Skeletal muscle cell (primary cell): ENCODE measurements around the gene DAAM1.

Experiments used
- DNase-seq: peaks from one replicate; pipeline ENCODE4 v3.0.0-alpha.2; 2010; ENCODE audit warnings: low read depth
- H3K4me3 ChIP-seq: 2 replicates; pipeline ENCODE4 v1.5.1; 2011; ENCODE audit warnings: low read depth, mild to moderate bottlenecking, control low read depth, low read length, moderate library complexity

The DAAM1 gene

DNA sequence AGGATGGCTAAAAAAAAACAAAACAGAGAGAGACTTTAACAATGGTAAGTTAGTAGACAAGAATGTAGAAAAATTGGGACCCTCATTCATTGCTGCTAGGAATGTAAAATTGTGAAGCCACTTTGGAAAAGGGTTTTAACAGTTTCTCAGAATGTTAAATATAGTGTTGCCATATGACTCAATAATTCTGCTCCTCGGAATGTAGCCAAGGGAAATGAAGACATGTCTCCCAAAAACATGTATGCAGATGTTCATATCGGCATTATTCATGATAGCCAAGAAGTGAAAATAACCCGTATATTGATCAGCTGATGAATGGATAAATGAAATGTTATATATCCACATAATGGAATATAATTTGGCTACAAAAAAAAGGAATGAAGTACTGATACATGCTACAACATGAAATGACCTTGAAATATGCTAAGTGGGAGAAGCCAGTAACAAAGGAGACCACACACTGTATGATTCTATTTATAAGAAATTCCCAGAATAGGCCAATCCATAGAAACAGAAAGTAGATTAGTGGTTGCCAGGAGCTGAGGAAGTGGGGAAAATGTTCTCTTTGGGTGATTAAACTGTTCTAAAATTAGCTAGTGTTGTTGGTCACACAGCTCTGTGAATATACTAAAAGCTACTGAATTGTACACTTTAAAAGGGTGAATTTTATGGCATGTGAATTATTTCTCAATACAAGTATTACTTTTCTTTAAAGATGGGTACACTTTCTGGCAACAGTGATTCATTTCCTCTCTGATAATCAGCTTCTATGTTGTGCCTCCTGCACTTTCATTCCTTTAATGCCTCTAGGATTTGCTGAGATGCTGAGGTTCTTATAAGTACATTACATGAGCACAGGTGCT lies 132.5 kb downstream of the DAAM1 start:
- H3K4me3 ChIP-seq: no peak overlapping the region
- DNase-seq: peak; percentile 63

DNA sequence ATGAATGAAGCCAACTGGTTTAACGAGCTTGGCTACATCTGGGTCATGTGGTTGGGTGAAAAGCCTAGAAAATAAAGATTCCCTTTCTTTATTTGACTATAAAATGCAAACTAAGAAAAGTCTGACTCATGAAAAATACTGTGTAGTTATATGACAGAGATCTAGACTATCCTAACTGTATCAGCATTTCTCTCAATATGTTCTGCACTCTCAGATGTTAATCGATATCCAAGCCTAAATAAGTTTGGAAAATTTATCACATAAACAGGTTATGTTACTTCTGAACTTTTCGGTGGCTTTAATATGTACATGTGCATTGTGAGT lies 133.1 kb downstream of the DAAM1 start:
- DNase-seq: no peak

DNA sequence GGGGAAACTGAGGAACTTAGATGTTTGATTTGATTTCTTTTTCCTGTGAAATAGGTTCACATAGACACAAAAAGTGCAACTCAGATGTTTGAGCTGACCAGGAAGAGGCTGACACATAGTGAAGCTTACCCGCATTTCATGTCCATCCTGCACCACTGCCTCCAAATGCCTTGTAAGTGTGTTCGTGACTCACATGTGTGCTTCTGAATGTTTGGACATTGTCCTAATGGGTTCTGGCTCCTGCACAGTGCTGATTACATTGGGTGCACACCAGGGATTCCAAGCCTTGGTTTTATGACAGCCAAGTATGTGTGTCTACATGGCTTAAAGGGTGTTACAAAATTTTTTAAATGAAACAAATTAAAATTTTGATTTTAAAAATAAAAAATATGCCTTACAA lies 137.4 kb downstream of the DAAM1 start:
- H3K4me3 ChIP-seq: no peak overlapping the region
- DNase-seq: peak; percentile 33

More for the DNA sequence above, 133.1 kb downstream of the DAAM1 start:
- H3K4me3 ChIP-seq: no peak overlapping the region

DNA sequence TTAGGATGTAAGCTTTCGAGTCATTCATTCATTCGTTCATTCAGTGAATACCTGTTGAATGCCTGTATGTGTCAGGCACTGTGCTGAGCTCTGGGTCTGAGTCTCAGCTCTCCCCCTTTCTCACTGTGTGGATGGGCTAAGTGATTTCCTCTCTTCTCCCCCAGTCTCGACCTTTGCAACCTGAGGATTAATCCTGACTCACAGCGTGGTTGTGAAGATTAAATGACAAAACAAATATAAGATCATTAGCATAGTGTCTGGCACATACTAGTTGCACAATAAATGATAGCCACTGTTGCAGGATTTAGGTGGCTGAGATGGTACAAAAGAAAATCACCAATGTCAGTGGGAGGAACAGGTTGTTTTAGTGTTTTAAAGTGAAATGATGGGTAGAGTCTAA lies 140.0 kb downstream of the DAAM1 start:
- no peak overlapping the region for H3K4me3 ChIP-seq
- no peak for DNase-seq

DNA sequence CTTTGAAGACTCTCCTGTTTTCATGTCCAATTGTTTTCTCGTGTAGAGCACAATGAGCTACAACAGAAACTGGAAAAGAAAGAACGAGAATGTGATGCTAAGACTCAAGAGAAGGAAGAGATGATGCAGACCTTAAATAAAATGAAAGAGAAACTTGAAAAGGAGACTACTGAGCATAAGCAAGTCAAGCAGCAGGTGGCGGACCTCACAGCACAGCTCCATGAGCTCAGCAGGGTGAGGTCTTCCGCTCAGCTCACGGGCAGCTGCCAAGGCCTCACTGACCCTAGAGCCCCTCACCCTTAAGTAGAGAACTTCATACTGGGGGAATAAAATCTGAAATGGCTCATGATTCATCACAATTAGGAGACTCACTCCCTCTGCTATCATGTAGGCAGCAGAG lies 142.0 kb downstream of the DAAM1 start:
- no peak overlapping the region for H3K4me3 ChIP-seq
- DNase-seq: no peak

DNA sequence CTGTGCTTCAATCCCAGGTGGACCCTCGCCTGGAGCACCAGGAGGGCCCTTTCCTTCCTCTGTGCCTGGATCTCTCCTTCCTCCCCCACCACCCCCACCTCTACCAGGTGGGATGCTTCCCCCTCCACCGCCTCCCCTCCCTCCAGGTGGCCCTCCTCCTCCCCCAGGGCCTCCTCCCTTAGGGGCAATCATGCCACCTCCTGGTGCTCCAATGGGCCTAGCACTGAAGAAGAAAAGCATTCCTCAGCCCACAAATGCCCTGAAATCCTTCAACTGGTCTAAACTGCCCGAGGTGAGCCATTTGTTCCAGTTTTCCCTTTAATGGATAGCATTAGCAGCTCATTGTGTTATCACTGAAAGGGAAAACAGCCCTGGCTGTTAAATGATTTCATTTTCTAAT lies 142.8 kb downstream of the DAAM1 start:
- no peak for DNase-seq
- no peak overlapping the region for H3K4me3 ChIP-seq

DNA sequence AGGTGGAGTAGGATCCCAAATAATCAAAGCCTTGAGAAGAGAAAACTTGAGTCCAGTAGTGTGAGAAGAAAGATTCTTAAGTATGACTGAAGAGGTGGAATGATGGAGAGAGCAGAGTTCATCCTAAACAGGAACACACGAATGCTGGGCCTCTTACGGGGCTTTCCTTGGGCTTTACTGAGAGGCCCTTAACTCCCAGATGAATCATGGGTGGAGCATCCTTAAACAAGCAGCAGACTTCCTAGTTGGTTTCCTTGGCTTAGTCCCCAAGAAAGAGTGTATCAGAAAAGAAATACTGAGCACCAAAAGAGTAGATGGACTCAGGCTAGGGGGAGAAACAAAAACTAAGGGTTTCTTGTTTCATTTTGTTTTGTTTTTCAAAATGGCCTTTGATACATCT lies 144.3 kb downstream of the DAAM1 start:
- DNase-seq: peak; percentile 90
- H3K4me3 ChIP-seq: no peak overlapping the region

DNA sequence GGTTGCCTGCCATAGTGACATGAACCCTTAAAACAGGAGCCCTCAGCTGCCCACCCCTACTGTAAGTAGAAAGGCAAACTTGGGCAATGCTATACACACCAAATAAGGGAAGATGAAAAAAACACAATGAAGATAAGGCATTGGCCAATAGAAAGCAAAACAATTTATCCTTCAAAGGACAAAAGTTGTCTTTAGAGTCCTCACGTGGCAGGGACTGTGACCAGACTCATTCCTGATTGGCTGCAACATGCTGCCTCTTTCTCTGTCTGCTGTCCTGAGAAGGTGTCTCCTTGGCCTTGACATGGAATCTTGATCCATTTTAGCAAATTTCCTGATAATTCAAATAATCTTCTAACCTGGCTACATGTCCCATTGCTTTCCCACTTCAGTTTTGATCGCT lies 144.8 kb downstream of the DAAM1 start:
- no peak for DNase-seq
- H3K4me3 ChIP-seq: no peak overlapping the region

DNA sequence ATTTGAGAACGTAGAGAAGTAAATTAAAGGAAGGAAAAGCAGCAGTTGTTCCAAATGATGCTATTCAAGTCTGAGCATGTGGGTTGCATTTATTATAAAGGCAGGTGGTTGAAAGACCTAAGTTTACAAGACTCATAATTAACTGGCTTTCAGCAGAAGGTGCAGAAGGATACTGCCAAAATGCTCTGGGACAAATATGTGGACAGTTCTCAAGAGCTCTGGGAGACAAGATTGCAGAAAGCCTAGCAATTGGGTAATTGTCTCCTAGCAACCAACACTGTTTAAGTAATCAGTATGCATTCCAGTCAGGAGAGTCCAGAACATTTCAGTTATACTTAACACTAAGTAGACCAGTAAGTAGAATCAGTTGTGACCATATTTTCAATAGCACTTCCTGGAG lies 145.2 kb downstream of the DAAM1 start:
- H3K4me3 ChIP-seq: no peak overlapping the region
- DNase-seq: peak; percentile 87

DNA sequence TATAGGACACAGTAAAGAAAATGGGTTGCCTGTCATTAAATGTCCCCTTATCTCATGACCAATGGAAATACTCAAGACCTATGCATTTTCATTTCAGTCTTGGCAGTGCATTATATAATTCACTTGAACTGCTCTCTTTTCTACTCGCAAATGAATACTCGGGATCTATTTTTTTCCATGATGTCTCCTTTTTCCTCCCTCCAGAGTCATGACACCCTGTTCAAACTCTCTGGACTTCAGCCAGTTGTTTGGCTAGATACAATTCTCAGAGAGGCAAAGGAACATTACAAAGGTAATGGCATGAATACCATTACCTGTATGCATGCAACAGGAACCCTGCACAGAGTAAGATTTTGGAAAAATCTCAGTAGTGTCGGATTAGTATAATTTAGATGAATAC lies 145.8 kb downstream of the DAAM1 start:
- no peak for DNase-seq
- H3K4me3 ChIP-seq: no peak overlapping the region

DNA sequence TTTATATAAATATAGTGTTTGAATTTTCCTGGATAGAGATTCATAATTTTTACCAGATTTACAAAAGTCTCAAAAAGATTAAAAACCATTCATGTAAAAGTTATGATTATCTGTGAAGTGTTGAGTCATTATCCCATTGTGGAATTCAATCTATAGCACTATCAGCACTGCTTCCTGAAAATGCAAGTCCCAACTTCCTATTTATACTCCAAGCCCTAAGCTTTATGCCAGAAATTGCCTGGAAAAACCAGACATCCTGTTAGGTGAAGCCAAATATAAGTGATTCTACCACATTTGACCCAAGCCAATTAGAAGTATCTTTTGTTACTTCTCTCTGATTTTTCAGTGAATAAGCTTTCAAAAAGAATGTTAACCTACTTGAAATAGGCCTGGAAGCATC lies 147.6 kb downstream of the DAAM1 start:
- DNase-seq: no peak
- no peak overlapping the region for H3K4me3 ChIP-seq

DNA sequence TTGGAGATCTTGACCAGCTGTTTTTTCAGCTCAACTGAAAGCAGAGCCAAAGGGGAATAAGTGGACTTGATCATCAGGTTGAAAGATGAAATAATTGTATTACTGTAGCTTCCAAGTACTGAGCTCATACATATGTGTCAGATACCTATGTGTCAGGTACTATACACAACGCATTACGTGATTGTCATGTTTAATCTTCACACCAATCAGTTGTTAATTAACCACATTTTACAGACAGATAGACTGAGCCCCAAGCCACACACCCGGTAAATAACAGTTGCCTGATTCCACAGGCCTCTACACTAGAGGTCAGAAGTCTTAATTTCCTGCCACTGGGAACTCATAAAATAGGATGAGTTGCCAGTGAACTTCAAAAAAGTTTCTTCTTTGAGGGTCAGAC lies 148.2 kb downstream of the DAAM1 start:
- DNase-seq: no peak
- H3K4me3 ChIP-seq: no peak overlapping the region

DNA sequence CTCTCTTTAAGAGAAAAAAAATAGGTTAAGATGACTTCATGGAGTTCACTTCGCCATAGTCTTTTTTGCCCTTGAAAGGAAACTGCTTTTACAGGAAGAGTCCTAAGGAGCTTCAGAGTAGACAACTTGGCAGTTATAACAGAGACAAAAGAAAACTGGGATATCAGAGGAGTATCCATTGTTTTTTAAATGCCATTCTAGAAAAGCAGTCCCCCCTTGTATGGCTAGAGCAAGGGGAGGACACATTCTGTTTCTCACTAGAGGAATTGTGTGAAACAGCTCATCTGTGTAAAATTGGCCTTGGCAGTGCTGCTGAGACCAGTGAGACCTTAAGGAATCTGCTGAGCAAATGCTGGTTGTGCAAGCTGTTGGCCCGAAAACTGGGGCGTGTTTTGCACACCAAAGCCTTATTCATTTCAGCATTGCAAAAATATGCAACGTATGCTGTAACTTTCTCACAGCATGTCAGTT lies 148.7 kb downstream of the DAAM1 start:
- H3K4me3 ChIP-seq: no peak overlapping the region
- peak; percentile 61 for DNase-seq

DNA sequence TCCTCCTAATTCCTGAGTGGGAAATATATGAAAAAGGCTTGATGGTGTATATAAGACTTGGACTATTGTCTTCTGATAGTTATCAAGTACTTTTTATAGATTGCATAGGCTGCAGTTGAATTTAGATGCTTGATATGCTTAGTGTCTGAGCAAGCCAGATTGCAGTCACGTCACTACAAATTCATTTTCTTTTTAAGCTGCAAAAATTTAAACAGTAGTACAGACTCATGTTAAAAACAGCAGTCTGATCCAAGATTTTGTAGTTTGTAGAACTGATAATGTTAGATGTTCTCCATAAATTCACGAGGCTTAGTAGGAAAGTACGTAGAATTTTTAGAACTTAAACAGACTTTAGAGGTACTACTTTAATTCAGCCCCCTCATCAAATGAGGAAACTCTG lies 150.3 kb downstream of the DAAM1 start:
- DNase-seq: no peak
- H3K4me3 ChIP-seq: no peak overlapping the region

DNA sequence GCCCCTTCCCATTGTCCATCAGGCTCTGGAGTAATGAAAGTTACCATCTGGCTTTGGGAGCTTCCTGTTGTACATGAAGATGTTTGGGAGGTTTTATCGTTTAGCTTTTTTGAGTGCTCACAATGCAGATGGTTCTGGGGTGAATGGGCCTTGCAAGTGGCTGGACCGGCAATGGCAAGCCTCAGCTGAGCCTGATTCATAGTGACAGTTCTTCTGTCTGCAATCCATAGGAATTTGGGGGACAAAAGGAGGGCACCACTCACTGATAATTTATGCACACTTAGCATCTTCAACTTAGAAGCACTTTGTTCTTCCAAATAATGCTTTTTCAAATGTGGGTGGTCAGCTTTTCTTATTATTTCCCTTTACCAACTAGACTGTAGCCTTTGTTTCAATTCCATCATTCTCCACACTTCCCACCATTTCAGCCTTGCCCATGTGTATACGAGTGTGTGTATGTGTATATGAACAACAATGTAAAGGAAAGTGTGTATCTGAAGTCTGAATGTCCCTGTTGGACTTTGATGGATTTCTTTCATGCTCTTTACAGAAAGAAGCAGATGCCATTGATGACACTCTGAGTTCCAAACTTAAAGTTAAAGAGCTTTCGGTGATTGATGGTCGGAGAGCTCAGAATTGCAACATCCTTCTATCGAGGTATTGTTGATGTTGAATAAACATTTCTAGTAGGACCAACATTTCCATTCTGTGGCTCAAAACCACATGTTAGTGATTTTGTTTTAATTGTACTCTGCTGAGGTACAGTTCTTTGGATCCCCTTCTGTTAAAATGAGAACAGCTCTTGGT lies 151.3 kb downstream of the DAAM1 start:
- no peak for DNase-seq
- no peak overlapping the region for H3K4me3 ChIP-seq

DNA sequence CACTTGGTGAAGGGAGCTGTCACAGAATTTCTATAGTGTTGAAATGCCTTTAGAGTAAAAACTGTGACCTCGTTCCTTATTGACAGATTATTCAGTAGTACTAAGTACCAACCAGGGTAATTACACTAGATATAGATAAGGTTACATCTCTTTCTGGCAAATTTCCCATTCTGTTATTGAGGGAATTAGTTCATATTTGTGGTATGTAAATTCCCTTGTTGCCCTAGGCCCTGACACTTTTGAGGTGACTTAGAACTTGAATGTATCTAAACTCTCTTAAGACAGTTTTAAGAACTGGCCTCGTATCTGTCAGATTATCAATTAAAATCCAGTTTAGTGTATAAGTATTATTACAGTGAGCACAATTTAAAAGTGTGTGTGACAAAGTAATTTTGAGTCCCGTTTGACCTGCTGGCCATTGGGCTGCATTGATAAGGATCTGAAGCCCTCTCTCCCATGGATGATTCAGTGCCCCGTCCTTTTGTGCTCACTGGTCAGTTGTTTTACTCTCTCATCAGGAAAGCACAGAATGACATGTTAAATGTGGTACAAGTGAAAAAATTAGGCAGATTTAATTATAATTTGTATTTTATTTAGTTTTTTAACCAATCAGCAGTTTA lies 153.5 kb downstream of the DAAM1 start:
- DNase-seq: no peak
- no peak overlapping the region for H3K4me3 ChIP-seq

DNA sequence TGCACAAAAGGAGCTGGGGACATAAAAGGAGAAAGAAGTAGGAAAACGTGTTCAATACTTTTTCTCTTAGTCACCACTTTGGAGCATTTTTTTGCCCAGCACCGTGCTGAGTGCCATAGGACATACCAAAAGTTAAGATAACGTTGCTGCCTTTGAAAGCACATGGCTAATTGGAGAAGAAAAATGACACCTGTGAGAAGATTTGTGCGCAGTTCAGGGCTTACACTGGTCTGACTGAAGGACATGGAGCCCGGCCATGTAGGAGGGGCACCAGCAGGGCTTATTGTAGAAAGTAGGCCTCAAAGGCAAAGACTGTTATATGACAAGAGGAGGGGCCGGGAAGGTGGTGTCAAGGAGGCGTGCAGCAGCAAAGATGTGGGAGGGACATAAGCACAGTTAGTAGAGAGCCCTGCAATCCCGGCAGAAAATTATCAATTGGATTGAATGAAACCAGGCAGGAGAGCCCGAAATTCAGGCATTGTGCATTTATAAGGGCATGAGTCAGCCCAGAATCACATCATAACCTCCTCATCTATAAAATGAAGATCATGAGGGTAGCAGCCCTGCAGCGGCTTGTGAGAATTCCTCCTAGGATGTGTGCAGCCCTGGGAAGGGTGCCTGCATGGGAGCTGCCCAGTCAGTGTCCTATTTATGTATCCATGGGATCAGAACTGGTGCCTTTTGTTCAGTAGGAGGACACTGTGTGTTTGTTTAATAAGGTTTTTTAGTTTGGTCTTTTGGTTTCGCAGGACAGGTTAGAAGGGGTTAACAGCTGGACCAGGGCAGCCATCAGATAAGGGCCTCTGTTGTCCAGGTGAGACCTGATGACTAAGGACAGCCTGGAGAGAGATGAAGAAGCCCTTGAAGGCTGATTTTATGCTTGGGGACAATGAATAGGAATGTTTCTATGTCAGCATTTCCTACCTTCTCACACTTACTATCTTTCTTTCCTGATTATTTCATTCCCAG lies 154.3 kb downstream of the DAAM1 start:
- no peak overlapping the region for H3K4me3 ChIP-seq
- DNase-seq: no peak

DNA sequence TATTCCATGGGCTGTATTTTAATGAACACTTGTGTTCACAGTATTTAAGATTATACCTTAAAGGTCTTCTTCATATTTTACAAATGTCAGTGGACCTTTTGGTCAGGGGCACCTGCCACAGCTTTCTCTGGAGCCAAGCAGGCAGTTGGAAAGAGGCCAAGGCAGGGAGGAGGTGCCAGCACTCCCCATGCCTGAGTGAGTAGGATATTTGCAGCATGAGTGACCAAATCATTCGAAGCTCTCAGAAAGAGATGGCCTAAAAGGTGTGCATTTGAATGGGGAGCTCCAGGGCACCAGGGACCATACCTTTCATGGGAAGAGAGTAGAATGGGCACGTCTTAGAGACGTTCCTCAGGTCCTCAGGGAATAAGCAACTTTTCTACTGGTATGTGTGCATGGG lies 155.1 kb downstream of the DAAM1 start:
- H3K4me3 ChIP-seq: no peak overlapping the region
- no peak for DNase-seq

DNA sequence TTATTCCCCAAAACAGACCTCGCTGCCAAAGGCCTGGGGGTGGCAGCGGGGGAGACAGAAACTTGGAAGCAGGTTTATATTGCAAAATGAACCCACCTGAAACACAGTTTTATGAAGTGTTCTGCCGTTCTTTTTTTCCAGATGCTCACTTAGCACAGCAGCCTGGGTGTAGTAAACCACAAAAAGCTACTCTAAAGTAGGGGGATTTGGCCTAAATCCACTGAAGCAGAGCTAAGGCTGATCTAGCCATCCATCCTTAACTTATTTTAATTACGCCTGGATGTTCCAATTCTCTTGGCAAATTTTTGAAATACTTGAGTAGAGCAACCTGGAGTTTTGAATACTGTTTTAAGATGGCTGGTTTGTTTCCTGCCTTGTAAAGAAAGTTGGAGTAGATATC lies 155.5 kb downstream of the DAAM1 start:
- no peak for DNase-seq
- H3K4me3 ChIP-seq: no peak overlapping the region
